Endodermal cell (in vitro differentiated cells): ENCODE measurements around the gene PABPN1L. TPM values are rescaled to one million over a fixed set of nuclear protein-coding genes. Genes with fewer than 3 reads are reported as not detected.

Experiments used
- DNase-seq: peaks from one replicate; pipeline ENCODE4 v3.0.0-alpha.2; 2017
- H3K27ac ChIP-seq: 2 replicates; pipeline ENCODE4 v1.5.1; 2013; ENCODE audit warnings: mild to moderate bottlenecking, low read depth, low read length, moderate library complexity
- H3K27me3 ChIP-seq: 2 replicates; pipeline ENCODE4 v1.6.1; 2013; ENCODE audit warnings: mild to moderate bottlenecking, low read length, moderate library complexity; ENCODE audit not compliant: insufficient read depth, control insufficient read depth, poor library complexity, severe bottlenecking
- H3K36me3 ChIP-seq: 2 replicates; pipeline ENCODE4 v1.7.0; 2013; ENCODE audit warnings: mild to moderate bottlenecking, low read length, moderate library complexity; ENCODE audit not compliant: control insufficient read depth, insufficient read depth
- H3K4me1 ChIP-seq: one replicate; pipeline ENCODE4 v1.7.0; 2013; ENCODE audit warnings: low read length; ENCODE audit not compliant: control insufficient read depth, insufficient read depth
- H3K4me3 ChIP-seq: 2 replicates; pipeline ENCODE4 v1.5.1; 2013; ENCODE audit warnings: mild to moderate bottlenecking, low read length, moderate library complexity
- H3K9ac ChIP-seq: 2 replicates; pipeline ENCODE4 v1.6.1; 2013; ENCODE audit warnings: mild to moderate bottlenecking, low read length, moderate library complexity; ENCODE audit not compliant: poor library complexity, severe bottlenecking; ENCODE audit errors: extremely low read depth
- H3K9me3 ChIP-seq: 2 replicates; pipeline ENCODE4 v1.6.1; 2013; ENCODE audit warnings: mild to moderate bottlenecking, low read length, moderate library complexity; ENCODE audit not compliant: control insufficient read depth
- H3K27ac Mint-ChIP-seq: 2 replicates; pipeline ENCODE4 v1.8.0; 2020; ENCODE audit warnings: mixed read lengths
- H3K27me3 Mint-ChIP-seq: 2 replicates; pipeline ENCODE4 v1.8.0; 2021; ENCODE audit warnings: mild to moderate bottlenecking, mixed read lengths; ENCODE audit not compliant: insufficient read depth
- H3K36me3 Mint-ChIP-seq: 2 replicates; pipeline ENCODE4 v1.8.0; 2020; ENCODE audit warnings: low read depth, mixed read lengths
- H3K4me1 Mint-ChIP-seq: 2 replicates; pipeline ENCODE4 v1.8.0; 2020; ENCODE audit warnings: mixed read lengths
- H3K4me3 Mint-ChIP-seq: 2 replicates; pipeline ENCODE4 v1.8.0; 2020; ENCODE audit warnings: mild to moderate bottlenecking, moderate library complexity, mixed read lengths
- H3K9me3 Mint-ChIP-seq: 2 replicates; pipeline ENCODE4 v1.8.0; 2020; ENCODE audit warnings: mild to moderate bottlenecking, mixed read lengths
- WGBS, 2 experiments: methylation state at CpG; one replicate each; pipeline versions ENCODE4 v1.1.5 to v1.1.7; 2013; ENCODE audit warnings: missing lambda C conversion rate in 2 of 2, mixed read lengths in 1 of 2; ENCODE audit not compliant: insufficient coverage in 1 of 2, insufficient read length in 1 of 2; 5-methylcytosine and 5-hydroxymethylcytosine counted together
- total RNA-seq, 2 donors: library from RNA; stranded (reverse); fragmentation: NEBNext Ultra II Directional in 1 of 2; extraction: Animal tissue kit (Norgen Biotek cat#: 25700) in 1 of 2; gene quantifications; 2 replicates in 1 of 2; 3 replicates in 1 of 2; pipeline ENCODE4 v1.2.1, GENCODE V29; 2021
- TF ChIP-seq, protein P1 (sequence below): fragments of 200-600 bp; sonication (generic); conservative IDR thresholded peaks from 2 replicates; pipeline ENCODE4 v1.5.0; 2021; ENCODE audit warnings: antibody characterized with exemption, mild to moderate bottlenecking

PABPN1L gene
- total RNA-seq, 2 donors from 2014 or later, result not detected

- Mint-ChIP-seq H3K27ac (no peak overlapping the region), H3K9me3 (no peaks in the 10 kb centered on the region)
Observed at GRCh38 chr16:88881675-88882357, 15.4 kb upstream of the PABPN1L start.

DNA sequence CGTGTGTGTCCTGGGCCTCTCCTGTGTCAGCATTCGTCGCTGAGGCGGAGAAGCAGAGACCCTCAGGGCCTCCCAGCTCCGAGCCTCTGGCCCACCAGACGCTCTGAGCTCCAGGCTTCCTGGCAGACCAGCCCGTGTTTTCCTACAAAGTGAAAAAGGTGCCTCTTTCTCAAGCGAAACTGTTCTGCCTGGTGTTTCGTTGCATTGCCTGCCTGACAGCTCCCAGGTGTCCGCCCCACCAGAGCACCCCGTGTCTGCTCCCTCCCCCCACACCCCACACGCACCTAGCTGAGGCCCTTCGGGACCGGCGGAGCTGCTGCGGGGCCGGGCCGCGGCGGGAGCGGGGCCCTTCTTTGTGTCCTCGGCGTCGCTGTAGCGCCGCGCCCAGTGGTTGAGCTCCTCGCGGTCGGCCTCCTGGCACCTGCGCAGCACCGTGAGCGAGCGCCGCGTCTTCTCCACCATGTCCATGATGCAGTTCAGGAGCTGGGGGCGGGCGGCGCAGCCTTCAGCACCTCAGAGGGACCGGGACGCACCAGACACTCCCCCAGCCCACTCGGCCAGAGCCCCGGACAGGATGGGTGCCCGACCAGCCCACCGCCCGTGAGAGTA is 14.7 kb upstream of the PABPN1L start:
- Histone ChIP-seq H3K36me3 (no peaks in the 10 kb centered on the region), H3K4me3 (no peak overlapping the region), H3K9me3 (no peaks in the 10 kb centered on the region), H3K9ac (no peak overlapping the region), H3K27ac (no peak overlapping the region), H3K4me1 (no peaks in the 10 kb centered on the region), H3K27me3 (no peaks in the 10 kb centered on the region)
- Mint-ChIP-seq H3K9me3 (no peaks in the 10 kb centered on the region), H3K4me1 (no peaks in the 10 kb centered on the region), H3K36me3 (no peaks in the 10 kb centered on the region), H3K4me3 (no peak overlapping the region), H3K27ac (no peak overlapping the region), H3K27me3 (no peaks in the 10 kb centered on the region)
- TF ChIP-seq, protein P1, sequence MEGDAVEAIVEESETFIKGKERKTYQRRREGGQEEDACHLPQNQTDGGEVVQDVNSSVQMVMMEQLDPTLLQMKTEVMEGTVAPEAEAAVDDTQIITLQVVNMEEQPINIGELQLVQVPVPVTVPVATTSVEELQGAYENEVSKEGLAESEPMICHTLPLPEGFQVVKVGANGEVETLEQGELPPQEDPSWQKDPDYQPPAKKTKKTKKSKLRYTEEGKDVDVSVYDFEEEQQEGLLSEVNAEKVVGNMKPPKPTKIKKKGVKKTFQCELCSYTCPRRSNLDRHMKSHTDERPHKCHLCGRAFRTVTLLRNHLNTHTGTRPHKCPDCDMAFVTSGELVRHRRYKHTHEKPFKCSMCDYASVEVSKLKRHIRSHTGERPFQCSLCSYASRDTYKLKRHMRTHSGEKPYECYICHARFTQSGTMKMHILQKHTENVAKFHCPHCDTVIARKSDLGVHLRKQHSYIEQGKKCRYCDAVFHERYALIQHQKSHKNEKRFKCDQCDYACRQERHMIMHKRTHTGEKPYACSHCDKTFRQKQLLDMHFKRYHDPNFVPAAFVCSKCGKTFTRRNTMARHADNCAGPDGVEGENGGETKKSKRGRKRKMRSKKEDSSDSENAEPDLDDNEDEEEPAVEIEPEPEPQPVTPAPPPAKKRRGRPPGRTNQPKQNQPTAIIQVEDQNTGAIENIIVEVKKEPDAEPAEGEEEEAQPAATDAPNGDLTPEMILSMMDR, result no peak
- WGBS, 2 experiments, result 92 to 96% methylated on average over 24 to 45 of the region's 46 CpGs
- no peak for DNase-seq

More at GRCh38 chr16:88881675-88882357, 15.4 kb upstream of the PABPN1L start:
- H3K27me3 ChIP-seq, result no peaks in the 10 kb centered on the region
- Mint-ChIP-seq H3K4me3 (no peak overlapping the region), H3K27me3 (no peaks in the 10 kb centered on the region), H3K4me1 (no peaks in the 10 kb centered on the region), H3K36me3 (no peaks in the 10 kb centered on the region)
- H3K4me1 ChIP-seq, result no peaks in the 10 kb centered on the region
- no peak overlapping the region for H3K9ac ChIP-seq
- TF ChIP-seq, protein P1, result no peak
- DNase-seq, result no peak
- no peaks in the 10 kb centered on the region for H3K36me3 ChIP-seq
- 91 to 92% methylated on average over 20 to 27 of the region's 27 CpGs for WGBS, 2 experiments
- H3K4me3 ChIP-seq, result no peak overlapping the region
- H3K9me3 ChIP-seq, result no peaks in the 10 kb centered on the region
- no peak overlapping the region for H3K27ac ChIP-seq

GRCh38 chr16:88880226-88881006 is 14.0 kb upstream of the PABPN1L start:
- H3K4me1 Mint-ChIP-seq, result no peaks in the 10 kb centered on the region
- H3K4me3 Mint-ChIP-seq, result no peak overlapping the region
- no peak overlapping the region for H3K9ac ChIP-seq
- H3K27ac Mint-ChIP-seq, result no peak overlapping the region
- no peaks in the 10 kb centered on the region for H3K9me3 Mint-ChIP-seq
- H3K27me3 Mint-ChIP-seq, result no peaks in the 10 kb centered on the region
- no peaks in the 10 kb centered on the region for H3K9me3 ChIP-seq
- WGBS, 2 experiments, result 88 to 93% methylated on average over 18 to 36 of the region's 36 CpGs
- H3K36me3 Mint-ChIP-seq, result no peaks in the 10 kb centered on the region
- no peak overlapping the region for H3K4me3 ChIP-seq
- no peaks in the 10 kb centered on the region for H3K36me3 ChIP-seq
- no peak for DNase-seq
- H3K27ac ChIP-seq, result no peak overlapping the region
- H3K4me1 ChIP-seq, result no peaks in the 10 kb centered on the region
- no peaks in the 10 kb centered on the region for H3K27me3 ChIP-seq
- TF ChIP-seq, protein P1, result no peak
